ENCODE data around the gene MCC. TPM values are rescaled to one million over a fixed set of nuclear protein-coding genes. Genes with fewer than 3 reads are reported as not detected.

Gene MCC
- total RNA-seq, 1 experiment from 2014 or later = 0.60 TPM

GRCh38 chr5:113112435-113112834, 375.8 kb downstream of the MCC start:
- no peaks in the 10 kb centered on the region for H3K9me3 ChIP-seq (ENCODE audit: low read depth, low read length, poor library complexity, severe bottlenecking)
- no peaks in the 10 kb centered on the region for H3K27me3 ChIP-seq (replicated peaks; ENCODE audit: insufficient read depth, low read depth, low read length, poor library complexity)
- no peak overlapping the region for H3K27ac ChIP-seq (ENCODE audit: low read depth, low read length, poor library complexity, severe bottlenecking)
- no peak for TF ChIP-seq CTCF (conservative IDR thresholded peaks at IDR 0.05; ENCODE audit: low read depth, low read length)
- TF ChIP-seq EZH2 (IDR thresholded peaks at IDR 0.05; ENCODE audit: borderline replicate concordance, low read depth, low read length, poor library complexity, severe bottlenecking) = no peak
- ChIA-PET CTCF (no interaction called here), POLR2A (ENCODE audit: low non-redundant PET) (no interaction called here)
- H3K4me3 ChIP-seq (ENCODE audit: low read depth, low read length, poor library complexity, severe bottlenecking) = no peak overlapping the region
- no peak for DNase-seq (ENCODE audit: low spot score)
- no TSS peak for BruUV-seq (replicated peaks)
- intact Hi-C loops (cut with micrococcal nuclease; ENCODE audit: unreplicated experiment) = no loop called here
- H3K4me1 ChIP-seq (ENCODE audit: insufficient read depth, low read length, poor library complexity, severe bottlenecking) = no peaks in the 10 kb centered on the region
- no peaks in the 10 kb centered on the region for H3K36me3 ChIP-seq (ENCODE audit: insufficient read depth, low read length, poor library complexity, severe bottlenecking)

- DNase-seq (ENCODE audit: low spot score) = no peak
- BruUV-seq (replicated peaks) = no TSS peak
- no peaks in the 10 kb centered on the region for H3K9me3 ChIP-seq (ENCODE audit: low read depth, low read length, poor library complexity, severe bottlenecking)
- TF ChIP-seq CTCF (conservative IDR thresholded peaks at IDR 0.05; ENCODE audit: low read depth, low read length) (no peak), EZH2 (IDR thresholded peaks at IDR 0.05; ENCODE audit: borderline replicate concordance, low read depth, low read length, poor library complexity, severe bottlenecking) (no peak)
- no peak overlapping the region for H3K4me3 ChIP-seq (ENCODE audit: low read depth, low read length, poor library complexity, severe bottlenecking)
- no peaks in the 10 kb centered on the region for H3K36me3 ChIP-seq (ENCODE audit: insufficient read depth, low read length, poor library complexity, severe bottlenecking)
- POLR2A ChIA-PET (ENCODE audit: low non-redundant PET) = no interaction called here
- no peak overlapping the region for H3K27ac ChIP-seq (ENCODE audit: low read depth, low read length, poor library complexity, severe bottlenecking)
- H3K27me3 ChIP-seq (replicated peaks; ENCODE audit: insufficient read depth, low read depth, low read length, poor library complexity) = no peaks in the 10 kb centered on the region
- CTCF ChIA-PET = no interaction called here
- intact Hi-C loops (cut with micrococcal nuclease; ENCODE audit: unreplicated experiment) = no loop called here
- H3K4me1 ChIP-seq (ENCODE audit: insufficient read depth, low read length, poor library complexity, severe bottlenecking) = no peaks in the 10 kb centered on the region
These were observed 378.1 kb downstream of the MCC start for GRCh38 chr5:113110117-113110516.

GRCh38 chr5:113109344-113109743, 378.9 kb downstream of the MCC start:
- BruUV-seq (replicated peaks) = no TSS peak
- Histone ChIP-seq H3K27me3 (replicated peaks; ENCODE audit: insufficient read depth, low read depth, low read length, poor library complexity) (no peaks in the 10 kb centered on the region), H3K36me3 (ENCODE audit: insufficient read depth, low read length, poor library complexity, severe bottlenecking) (no peaks in the 10 kb centered on the region), H3K27ac (ENCODE audit: low read depth, low read length, poor library complexity, severe bottlenecking) (no peak overlapping the region), H3K4me1 (ENCODE audit: insufficient read depth, low read length, poor library complexity, severe bottlenecking) (no peaks in the 10 kb centered on the region), H3K9me3 (ENCODE audit: low read depth, low read length, poor library complexity, severe bottlenecking) (no peaks in the 10 kb centered on the region), H3K4me3 (ENCODE audit: low read depth, low read length, poor library complexity, severe bottlenecking) (no peak overlapping the region)
- no peak for DNase-seq (ENCODE audit: low spot score)
- ChIA-PET POLR2A (ENCODE audit: low non-redundant PET) (no interaction called here), CTCF (no interaction called here)
- intact Hi-C loops (cut with micrococcal nuclease; ENCODE audit: unreplicated experiment) = no loop called here
- no peak for TF ChIP-seq EZH2 (IDR thresholded peaks at IDR 0.05; ENCODE audit: borderline replicate concordance, low read depth, low read length, poor library complexity, severe bottlenecking)
- TF ChIP-seq CTCF (conservative IDR thresholded peaks at IDR 0.05; ENCODE audit: low read depth, low read length) = no peak

All from A673 (cell line).